AG20443 (cell line): Measurements from ENCODE around the gene CFAP54.
"Not testable (repeated sequence)": the region's sequence is repeated elsewhere in the genome, so short reads cannot be mapped to it uniquely, and the experiment has no call there.

Experiments
- DNase-seq: peaks from one replicate; pipeline ENCODE4 v3.0.0; 2012; ENCODE audit warnings: low spot score, mixed read lengths

Gene CFAP54

GRCh38 chr12:96489392-96490056, at the start of gene CFAP54:
TSS of gene CFAP54 (plus strand) at chr12:96489577. CDS start at chr12:96489610, 33 bp downstream.
- DNase-seq = peak; percentile 96

- no peak for DNase-seq
Observed at GRCh38 chr12:96441816-96442215, 47.6 kb upstream of the CFAP54 start.

GRCh38 chr12:96442906-96443305, 46.5 kb upstream of the CFAP54 start:
- DNase-seq = no peak

- no peak for DNase-seq
Observed at GRCh38 chr12:96444399-96444798, 45.0 kb upstream of the CFAP54 start.

- peak; percentile 61 for DNase-seq
Observed at GRCh38 chr12:96445691-96446583, 43.4 kb upstream of the CFAP54 start.

GRCh38 chr12:96447256-96447655, 42.1 kb upstream of the CFAP54 start:
- DNase-seq = no peak

GRCh38 chr12:96448300-96448699, 41.1 kb upstream of the CFAP54 start:
- DNase-seq = peak; percentile 12

GRCh38 chr12:96452261-96452922, 37.0 kb upstream of the CFAP54 start:
- DNase-seq = no peak

GRCh38 chr12:96454396-96454795, 35.0 kb upstream of the CFAP54 start:
- no peak for DNase-seq

- no peak for DNase-seq
Observed at GRCh38 chr12:96456265-96456974, 33.0 kb upstream of the CFAP54 start.

- no peak for DNase-seq
Observed at GRCh38 chr12:96457191-96457930, 32.0 kb upstream of the CFAP54 start.

- not testable (repeated sequence) for DNase-seq
Observed at GRCh38 chr12:96459281-96459680, 30.1 kb upstream of the CFAP54 start.

- DNase-seq = no peak
Observed at GRCh38 chr12:96462571-96463280, 26.7 kb upstream of the CFAP54 start.

GRCh38 chr12:96465896-96466295, 23.5 kb upstream of the CFAP54 start:
- DNase-seq = no peak

- DNase-seq = no peak
Observed at GRCh38 chr12:96466939-96467751, 22.2 kb upstream of the CFAP54 start.

- DNase-seq = peak; percentile 84
Observed at GRCh38 chr12:96471368-96472050, 17.9 kb upstream of the CFAP54 start.

GRCh38 chr12:96472384-96472783, 17.0 kb upstream of the CFAP54 start:
- no peak for DNase-seq

GRCh38 chr12:96473394-96474093, 15.8 kb upstream of the CFAP54 start:
- DNase-seq = no peak

- DNase-seq = no peak
Observed at GRCh38 chr12:96474206-96474605, 15.2 kb upstream of the CFAP54 start.
